HG03442 (cell line): ENCODE data around the gene HINT3.
"Not testable (repeated sequence)": the region's sequence is repeated elsewhere in the genome, so short reads cannot be mapped to it uniquely, and the experiment has no call there.

Source experiments
- ATAC-seq: cut with Tn5 transposase; IDR thresholded peaks from one replicate; pipeline ENCODE4 v1.9.1; 2021; ENCODE audit warnings: mild to moderate bottlenecking, moderate library complexity; ENCODE audit not compliant: unreplicated experiment

The HINT3 gene

DNA sequence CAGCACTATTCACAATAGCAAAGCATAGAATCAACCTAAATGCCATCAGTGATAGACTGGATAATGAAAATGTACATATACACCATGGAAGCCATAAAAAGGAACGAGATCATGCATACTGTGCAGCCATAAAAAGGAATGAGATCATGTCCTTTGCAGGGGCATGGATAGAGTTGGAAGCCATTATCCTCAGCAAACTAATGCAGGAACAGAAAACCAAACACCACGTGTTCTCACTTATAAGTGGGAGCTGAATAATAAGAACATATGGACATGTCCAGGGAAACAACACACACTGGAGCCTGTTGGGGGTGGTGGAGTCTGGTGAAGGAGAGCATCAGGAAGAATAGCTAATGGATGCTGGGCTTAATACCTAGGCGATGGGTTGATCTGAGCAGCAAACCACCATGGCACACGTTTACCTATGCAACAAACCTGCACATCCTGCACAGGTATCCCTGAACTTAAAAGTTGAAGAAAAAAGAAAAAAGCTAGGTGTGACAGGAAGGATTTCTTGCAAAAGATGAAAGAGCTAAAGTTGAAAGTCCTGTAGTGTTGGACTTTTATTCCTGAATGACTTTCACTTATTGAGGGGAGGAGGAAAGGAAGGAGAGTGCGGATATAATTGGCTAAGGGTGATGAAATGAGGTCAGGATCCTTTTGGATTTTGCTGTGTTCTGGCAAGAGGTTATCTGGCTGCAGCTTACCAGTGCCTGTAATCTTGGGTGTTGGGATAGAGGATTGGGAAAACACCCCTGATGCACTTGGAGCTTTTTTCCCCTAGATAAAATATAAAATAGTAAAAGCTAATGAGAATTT lies 38.3 kb downstream of the HINT3 start:
- ATAC-seq = no peak

DNA sequence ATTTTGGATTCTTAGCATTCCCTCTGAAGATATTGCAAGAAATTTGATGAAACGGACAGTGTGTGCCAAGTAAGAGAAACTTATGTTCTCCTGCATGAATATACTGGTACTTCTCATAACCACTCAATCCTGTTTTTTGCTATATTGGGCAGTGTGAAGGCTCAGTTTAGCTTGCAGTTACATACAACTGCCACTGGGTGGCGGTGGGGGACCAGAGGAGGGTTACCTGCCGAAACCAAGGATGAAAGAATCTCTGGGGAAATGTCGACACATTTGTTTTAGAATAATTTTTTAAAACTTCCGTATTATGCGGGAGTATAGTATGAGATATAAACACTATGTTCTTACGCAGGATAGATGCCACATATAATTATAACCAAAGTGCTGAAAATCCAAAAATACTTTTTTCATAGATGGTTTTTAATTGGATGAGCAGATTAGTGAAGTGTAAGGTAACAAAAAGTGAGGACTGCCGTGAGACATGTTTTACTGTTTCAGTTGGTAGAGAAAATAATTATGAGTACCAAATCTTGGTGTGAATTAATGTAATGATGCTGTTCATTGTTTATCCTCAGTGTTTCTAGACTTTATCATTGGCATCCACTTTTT lies 39.5 kb downstream of the HINT3 start:
- ATAC-seq = peak; percentile 95

DNA sequence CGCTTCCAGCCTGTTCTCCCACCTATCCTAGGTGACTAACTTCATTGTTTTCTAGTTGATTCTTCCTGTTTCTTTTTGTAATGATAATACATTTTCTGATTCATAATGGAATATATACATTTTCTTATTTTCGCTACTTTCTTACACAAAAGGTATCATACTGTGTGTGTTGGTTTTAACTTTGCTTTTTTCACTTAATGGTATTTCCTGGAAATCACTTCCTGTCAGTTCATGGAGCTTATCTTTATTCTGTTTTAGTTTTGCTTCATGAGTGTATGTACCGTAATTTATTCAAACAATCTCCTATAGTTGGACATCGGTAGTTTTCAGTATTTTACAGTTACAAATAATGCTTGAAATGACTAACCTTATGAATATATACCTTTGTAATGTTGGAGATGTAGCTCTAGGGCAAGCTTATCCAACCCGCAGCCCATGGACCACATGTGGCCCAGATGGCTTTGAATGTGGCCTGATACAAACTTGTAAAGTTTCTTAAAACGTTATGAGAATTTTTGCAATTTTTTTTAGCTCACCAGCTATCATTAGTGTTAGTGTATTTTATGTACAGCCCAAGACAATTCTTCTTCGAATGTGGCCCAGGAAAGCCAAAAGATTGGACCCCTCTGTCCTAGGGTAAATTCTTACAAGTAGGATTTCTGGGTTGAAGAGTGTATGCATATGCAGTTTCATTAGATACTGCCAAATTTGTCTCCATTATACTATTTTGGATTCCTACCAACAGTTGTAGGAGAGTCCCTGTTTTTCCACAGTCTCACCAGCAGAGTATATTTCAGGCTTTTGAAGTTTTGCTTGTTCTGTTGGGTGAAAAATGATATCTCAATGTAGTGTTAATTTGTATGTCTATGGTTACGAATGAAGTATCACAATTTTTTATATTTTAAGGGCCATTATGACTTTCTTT lies 46.4 kb downstream of the HINT3 start:
- ATAC-seq = no peak

DNA sequence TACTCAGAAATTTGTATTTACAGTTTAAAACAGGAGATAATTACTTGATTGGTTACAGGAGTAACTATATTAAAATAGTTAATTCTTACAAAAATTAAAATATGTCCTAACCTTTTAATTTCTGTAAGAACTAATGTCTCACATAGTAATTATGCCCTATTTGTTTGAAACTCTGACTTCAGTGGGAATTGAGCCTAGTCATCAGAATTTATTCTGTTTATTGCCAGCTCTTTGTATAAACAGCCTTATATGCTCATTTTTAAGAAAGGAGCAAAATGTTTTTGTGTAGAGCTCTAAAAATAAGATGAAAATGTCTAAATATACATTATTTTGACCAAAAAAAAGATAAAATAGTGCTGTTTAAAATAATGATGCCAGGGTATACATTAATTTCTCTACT lies 51.2 kb downstream of the HINT3 start:
- ATAC-seq = no peak

DNA sequence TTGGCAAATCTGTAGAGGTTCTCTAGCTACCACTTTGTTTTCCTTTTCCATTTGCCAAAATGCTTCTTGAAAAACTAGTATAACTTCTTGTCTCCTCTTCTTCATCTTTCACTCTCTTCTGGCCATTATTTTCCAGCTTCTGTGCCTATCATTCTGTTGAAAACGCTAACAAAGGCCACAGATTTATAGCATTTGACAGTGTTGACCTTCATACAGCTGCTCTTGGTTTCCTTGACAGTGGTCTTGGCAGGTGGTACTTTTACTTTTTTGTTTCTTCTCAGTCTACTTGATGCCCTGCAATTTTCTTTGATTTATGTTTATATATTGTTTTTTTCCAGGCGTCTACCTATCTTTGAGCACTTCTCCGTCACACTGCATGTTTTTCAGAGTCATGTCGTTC lies 53.5 kb downstream of the HINT3 start:
- ATAC-seq = no peak

DNA sequence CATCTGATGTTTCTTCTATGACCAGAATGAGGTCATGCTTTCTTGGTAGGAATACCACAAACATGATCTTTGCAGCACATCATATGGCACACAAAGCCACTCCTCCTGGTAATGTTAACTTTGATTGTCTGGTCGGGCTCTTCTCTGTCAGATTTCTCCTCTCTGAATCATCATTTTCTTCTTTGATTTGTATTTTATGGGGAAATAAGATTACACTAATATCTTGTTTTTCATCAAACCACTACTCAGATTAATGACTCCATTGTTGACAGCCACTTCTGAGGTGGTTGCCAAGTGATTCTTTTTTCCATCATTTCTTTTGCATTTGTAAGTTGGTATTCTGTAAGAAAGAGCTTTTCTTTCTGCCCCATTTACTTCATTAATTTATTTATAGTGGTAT lies 59.3 kb downstream of the HINT3 start:
- no peak for ATAC-seq

DNA sequence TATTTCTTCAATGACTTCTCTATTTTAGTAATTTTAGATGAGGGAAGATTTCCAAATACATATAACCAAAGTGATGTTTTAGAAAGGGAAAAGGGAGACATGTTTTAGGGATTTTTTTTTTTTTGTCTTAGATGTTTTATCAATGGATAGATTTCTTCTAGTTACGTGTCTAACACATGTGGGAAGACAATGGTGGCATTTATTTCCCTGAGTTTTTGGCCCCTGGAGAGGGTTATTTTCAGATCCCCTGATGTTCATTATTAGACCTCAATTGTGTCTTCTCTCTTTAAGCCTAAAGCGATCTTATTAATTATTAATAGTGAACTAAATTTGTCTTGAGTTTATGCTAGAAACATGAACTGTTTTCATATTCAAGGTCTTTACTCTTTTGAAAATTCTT lies 60.0 kb downstream of the HINT3 start:
- ATAC-seq = no peak

DNA sequence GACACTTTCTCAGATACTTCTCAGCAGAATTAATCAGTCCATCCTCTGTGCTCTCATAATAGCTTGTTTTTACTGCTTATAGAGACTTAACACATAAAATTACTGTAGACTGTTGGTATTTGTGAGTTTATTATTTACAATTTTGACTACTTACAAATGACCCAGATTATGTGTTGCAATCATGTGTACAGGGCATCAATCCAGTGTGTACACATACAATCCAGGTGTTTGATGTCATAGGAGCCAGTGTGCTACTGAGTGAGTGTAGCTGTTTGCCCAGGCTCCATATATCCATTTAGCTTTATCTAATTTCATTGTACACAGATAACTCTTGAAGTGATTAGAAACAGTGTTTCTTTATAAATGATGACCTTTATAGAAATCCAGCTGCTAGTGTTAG lies 61.1 kb downstream of the HINT3 start:
- ATAC-seq = no peak

DNA sequence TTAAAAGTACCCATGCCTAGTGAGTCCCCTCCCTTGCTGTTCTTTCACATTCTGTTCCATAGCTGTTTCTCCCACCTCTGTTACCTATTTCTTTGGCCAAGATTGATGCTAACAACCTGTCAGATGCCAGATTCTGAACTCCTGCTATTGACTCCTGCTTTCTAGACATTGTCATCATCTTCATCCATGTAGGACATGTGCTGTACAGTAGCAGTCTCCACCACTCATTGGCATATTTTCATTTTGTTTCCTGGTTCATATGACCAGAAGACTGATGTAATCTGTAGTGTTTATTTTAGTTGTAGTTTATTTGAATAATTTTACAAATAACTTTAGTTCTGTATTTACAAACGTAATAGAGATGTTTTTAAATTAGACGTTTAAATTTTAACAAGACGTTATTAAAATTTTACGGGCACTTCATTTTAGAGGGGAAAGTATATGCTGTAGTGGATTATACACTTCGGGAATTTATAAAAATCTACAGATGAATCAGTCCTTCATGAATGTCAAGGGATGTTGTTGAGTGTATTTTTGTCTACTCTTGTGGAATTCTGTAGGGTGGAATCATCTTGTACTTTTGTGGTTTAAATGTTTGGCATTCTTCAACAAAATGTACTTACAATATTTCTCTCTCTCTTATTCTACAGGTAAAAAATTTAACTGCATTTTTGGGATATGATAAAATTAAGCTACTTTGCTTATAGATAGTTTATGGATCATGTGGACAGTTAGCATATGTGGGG lies 63.9 kb downstream of the HINT3 start:
- no peak for ATAC-seq

DNA sequence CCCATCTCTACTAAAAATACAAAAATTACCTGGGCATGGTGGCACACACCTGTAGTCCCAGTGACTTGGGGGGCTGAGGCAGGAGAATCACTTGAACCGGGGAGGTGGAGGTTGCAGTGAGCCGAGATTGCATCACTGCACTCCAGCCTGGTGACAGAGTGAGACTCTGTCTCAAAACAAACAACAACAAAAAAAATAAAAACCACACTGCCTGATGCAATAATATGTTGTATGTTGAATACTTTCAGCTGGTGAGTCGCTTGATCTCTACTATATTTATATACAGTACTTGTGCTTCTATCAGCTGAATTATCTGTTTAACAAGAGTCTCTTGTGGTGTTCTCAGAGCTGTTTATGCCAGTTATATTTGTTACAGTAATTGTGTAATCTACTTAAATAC lies 66.9 kb downstream of the HINT3 start:
- ATAC-seq = not testable (repeated sequence)

DNA sequence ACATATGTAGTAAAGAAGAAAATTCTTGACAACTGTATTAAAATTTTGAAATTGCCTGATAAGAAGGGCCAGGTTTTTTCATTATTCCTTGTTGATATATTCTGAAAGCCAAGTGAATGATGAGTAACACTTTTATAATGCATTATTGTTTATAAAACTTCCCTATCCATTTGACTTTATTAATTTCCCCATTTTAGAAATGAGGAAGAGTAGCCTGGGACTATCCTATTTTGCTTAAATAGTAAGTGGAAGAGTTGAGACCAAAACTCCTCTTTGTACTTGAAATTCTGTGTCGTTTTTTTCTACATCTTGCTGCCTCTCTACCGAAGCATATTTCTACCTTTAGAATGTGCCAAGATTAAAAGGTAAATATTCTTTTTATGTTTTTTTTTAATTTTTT lies 69.4 kb downstream of the HINT3 start:
- ATAC-seq = no peak

DNA sequence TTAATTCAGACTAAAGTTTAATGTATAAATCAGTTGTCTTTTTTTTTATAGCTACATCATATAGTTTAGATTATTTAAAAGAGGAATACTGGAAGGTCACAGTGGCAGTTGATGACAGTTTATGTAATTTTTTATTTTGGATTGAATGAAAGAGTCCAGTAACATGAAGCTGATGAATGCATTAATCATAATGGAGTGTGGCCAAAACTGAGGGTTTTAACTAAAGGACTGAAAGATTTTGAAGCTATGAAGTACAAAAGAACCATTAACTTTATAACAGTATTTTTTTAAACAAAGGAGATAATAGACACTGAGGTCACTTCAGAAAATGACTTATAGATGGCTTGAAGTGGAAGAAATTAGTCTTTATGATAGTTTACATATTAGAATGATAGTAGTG lies 71.0 kb downstream of the HINT3 start:
- ATAC-seq = no peak
